Stimulated activated CD8-positive, alpha-beta memory T cell treated with anti-CD3 and anti-CD28 coated beads, Interleukin-4, amount 100 ng/mL, for 1 hour (primary cell): ENCODE data around the gene PTPN1.

Source experiments
- DNase-seq, 2 donors: peaks; one replicate each; pipeline ENCODE4 v3.0.0-alpha.2; 2020; ENCODE audit warnings: low read depth in 2 of 2, low spot score in 1 of 2

The PTPN1 gene

DNA sequence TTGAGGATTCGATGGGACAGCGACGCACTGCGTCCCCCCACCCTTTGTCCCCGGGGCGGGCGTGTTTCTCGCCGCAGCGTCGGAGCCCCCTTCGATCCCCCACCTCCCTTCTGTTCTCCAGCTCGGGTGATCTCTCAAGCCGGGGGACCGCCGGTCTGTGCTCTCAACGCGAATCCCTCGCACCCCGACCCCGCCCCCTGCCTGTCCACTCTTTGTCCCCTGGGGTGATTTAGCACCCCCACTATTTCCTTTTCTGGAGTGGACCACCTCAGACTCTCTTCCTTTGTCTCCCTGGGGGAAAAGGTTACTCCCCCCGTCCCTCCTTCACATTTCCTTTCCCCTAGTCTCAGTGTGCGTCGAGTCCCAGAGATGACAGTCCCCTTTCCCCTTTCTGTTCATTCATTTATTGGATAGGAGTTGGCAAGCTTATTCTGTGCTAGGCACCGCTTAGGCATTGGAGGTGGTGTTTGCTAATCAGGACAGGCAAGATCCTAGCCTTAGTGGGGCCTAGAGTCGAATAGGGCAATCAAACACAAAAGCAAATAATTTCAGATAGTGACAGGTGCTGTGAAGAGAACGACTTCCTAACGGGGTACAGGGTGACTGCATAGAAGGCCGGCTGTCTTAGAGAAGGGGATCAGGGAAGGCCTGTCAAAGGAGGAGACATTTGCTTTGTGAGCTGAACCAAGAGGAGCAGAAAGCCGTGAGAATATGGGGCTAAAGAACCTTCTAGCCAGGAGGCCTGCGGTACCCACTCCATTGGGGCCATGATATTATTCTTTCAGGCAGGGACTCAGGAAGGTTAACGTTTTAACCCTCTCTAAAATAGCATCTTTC lies 741 bp downstream of the PTPN1 start:
- no peak for DNase-seq

DNA sequence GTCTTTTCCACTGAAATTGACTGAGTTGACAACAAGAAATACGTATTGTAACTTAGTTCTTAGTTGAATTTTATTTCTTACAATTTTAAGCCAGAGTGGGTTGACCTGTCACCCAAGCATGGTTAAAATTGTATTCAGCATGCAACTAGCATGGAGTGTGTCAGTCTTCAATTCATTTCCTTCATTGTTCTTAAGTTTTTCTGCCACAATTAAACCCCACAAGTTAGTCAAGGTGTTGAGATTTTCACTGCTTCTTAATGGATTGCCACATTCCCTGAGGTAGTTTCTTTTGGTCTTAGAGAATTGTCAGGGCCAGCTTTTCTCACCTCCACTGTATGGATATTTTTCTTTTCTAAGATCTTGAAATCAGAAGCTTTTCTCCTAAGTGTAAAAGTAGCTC lies 2.1 kb downstream of the PTPN1 start:
- DNase-seq, result no peak

DNA sequence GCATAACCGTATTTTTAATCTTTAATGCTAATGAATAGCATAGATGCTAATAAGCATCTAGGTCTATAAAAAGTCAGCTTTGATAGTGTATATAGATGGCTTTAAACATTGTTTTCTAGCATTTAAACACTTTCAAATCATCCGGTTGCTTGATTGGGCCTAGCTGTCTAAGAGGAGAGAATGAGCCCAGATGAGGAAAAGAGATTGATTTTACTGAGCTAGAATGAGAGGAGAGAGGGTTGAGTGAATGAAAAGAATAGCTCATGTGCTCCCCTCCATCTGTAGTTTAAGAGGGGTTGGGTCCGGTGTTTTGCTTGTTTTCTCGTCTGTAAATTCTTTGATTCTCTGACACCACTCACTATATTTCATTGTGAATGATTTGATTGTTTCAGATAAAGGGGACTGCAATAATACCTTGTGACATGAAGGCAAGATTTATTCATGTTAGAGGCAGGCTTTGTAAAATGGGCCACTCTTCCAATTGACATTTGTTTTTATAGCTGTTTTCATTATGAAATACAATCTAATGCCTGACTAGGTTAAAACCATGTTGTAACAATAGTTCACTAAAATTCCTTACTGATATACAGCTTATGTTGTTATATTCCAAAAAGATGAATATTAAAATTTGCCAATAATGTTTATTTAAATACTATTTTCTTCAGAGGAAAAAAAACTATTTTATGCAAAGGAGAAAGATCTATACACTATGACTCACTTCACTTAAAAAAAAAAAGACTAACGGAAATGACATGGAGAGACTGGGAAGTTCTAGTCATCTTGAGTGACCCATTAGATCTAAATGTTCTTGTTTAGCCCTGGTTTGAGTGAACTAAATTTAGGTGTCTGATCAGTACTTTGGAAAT lies 3.2 kb downstream of the PTPN1 start:
- no peak for DNase-seq

DNA sequence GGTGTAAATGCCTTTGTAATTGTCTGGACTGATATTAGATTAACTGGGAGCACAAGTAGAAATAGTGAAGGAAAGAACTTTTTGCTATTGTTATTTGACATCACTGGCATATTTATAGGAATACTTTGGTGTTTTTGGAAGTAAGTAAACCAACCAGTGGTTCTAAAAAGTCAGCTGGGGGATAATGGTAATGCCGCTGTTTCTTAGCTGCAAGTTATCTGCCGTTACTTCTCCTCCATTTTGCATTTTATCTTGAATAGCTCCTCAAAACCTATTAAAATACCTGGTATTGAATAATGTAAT lies 3.8 kb downstream of the PTPN1 start:
- DNase-seq, result no peak

DNA sequence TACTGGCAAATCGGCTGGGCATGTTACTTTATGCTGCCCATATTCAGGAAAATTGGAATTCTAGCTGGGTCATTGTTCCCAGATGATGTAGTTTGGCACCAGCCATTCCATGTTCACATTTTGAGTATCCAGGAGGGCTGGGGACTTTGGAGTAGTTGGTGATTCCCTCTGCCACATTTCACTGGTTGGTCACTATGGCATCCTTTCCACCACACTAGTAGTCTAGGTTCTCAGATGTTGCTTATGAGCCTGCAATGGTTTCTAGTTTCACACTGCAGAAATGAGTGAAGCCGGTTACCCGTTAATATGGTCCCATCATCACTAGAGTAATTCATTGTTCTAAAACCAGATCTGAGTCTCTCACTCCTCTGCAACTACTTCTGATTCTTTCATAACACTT lies 4.6 kb downstream of the PTPN1 start:
- no peak for DNase-seq

DNA sequence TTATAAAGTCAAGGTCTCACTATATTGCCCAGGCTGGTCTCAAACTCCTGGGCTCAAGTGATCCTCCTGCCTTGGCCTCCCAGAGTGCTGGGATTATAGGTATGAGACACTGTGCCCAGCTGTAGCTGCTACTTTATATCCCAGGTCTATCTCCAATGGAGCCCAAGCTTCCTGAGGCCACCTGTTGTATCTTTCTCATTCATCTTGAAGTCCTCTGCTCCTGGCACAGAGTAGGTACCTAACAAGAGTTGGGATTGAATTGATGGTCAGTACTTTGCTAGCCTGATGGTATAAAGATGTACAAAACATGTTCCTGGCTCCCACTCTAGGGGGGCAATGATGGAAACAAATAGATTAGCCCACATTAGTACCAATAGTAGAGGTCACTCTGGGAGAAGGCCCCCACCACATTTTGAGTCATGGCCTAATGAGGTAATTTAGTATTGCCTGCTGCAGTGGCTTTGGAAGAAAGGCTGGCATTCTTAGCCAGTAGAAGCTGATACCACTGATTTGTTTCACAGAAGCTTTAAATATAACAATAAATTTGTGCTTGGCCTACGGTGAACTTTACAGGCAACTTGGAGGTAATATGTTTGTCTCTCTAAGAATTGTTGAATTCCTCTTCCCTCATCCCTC lies 5.4 kb downstream of the PTPN1 start:
- no peak for DNase-seq

DNA sequence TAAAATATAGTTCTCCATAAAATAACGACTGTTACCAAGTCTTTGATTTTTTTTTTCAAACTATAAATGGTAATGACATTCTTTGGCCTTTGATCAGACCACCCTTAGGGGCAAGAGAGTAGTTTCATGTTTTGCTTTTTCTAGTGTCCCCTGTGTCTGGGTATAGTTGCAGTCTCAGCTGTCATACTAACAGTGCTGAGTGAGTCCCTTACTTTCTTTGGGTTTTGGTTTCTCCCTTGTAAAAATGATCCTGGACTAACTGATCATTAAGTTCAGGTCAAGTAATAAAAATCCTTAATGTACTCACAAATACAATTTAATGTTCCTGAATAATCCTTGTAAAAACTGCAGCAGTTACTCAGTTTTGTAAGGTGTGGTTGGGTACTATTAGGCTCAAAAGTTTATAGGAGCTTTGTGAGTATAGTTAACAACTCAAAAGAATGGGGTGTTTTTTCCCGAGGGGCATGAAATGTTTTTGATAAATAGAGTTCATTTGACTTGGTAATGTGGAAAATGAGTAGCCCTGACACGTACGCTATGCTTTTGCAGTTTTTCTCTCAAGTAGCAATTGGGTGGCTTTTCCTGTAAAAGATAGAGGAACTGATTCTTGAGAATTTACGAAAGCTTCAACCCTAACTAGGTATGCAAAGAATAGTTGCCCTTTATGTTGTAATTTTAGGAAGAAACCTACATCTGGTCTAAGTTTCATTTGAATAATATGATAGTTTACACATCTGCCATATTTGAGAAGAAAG lies 6.2 kb downstream of the PTPN1 start:
- no peak for DNase-seq

DNA sequence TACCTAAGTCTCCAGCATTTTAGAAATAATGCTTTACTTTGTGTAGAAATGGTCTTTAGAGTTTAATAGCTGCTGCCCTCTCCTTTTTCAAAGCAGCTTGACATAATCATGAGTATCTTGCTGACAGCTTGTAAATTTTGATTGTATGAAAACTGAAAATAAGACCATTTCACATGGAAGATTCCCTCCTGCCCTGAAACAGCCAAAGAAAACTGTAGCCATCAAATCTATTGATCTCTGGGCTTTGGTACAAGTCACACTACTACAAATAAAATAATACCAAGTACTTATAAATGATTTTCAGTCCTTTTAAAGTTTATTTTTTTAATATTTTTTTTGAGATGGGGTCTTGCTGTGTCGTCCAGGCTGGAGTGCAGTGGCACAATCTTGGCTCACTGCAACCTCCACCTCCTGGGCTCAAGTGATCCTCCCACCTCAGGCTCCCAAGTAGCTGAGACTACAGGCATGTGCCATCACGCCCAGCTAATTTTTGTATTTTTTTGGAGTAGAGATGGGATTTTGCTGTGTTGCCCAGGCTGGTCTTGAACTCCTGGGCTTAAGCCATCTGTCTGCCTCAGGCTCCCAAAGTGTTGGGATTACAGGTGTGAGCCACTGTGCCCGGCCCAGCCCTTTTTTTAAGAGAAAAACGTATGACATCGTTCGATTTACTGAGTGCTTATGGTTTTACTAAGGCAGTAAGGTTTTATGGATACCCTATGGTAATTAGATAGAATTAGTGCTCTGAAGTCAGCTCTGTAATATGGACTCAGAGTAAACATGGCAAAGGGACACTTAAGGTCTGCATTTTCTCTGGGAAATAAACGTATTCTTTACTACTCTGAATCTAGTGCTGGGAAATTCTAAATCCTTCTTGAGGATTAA lies 7.0 kb downstream of the PTPN1 start:
- DNase-seq, result no peak

DNA sequence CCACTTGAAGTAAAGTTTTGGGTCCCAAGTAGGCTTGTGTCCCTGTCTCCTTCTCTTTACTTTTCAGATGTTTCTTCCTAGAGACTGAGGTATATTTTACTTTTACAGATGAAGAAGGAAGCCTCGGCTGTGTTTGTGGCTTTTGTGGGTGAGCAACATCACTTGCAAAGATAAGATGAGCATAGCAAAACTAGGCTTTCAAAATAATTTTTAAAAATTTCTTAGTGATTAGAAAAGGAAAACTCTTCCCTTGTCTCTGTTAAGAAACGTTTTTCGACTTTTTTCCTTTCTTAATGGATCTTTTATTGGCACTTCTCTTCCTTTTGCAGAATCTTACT lies 7.6 kb downstream of the PTPN1 start:
- DNase-seq, result no peak

DNA sequence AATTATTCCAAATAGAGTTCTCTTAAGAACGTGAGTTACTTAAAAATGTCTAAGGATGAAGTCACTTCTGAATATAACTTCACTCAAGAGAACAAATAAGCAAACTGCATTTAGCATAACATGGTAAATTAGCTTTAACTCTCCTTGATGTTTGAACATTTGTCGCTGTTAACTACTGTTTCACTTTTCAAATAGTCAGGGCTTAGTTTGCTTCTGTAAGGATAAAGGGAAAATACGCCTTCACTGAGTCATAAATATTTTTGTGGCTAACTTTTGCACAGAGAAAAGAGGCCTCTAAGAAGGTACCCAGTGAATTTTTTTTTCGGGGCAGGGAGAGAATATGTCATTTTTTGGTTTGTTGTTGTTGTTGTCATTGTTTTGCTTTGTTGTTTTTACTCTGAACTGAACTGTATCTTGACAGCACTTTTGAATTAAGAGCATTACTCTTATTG lies 8.1 kb downstream of the PTPN1 start:
- DNase-seq, result no peak

DNA sequence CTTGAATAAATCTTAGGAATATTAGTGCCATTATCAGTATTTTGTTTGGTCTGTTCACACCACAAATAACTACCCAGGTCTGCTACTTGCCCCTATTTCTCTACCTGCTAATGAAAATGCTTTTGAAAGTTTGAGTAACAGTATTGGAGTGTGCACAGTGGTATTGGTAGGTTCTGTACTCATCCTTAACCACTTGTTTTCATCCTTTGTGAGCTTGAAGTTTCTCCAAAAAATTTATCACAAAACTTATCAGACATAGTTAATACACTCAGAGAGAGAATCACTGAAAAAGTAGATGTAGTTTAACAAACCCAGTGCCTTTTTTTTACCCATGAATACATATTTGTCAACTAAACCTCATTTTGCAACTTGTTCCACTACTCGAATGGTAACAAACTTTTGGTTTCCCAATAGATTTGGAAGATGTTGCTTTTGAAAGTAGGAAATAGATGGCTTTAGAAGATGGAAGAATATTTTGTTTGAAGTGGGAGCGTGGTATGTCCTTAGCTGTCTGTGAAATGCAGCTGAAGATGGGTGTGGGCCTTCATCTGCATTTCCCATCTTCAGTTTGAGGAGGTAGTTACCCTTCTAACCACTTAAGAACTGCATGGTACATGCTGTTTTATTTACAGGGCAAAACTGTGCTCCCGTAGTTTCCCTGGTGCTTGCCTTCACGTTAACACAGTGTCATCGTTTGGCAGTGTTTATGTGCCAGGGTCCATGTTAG lies 9.0 kb downstream of the PTPN1 start:
- DNase-seq, result no peak

DNA sequence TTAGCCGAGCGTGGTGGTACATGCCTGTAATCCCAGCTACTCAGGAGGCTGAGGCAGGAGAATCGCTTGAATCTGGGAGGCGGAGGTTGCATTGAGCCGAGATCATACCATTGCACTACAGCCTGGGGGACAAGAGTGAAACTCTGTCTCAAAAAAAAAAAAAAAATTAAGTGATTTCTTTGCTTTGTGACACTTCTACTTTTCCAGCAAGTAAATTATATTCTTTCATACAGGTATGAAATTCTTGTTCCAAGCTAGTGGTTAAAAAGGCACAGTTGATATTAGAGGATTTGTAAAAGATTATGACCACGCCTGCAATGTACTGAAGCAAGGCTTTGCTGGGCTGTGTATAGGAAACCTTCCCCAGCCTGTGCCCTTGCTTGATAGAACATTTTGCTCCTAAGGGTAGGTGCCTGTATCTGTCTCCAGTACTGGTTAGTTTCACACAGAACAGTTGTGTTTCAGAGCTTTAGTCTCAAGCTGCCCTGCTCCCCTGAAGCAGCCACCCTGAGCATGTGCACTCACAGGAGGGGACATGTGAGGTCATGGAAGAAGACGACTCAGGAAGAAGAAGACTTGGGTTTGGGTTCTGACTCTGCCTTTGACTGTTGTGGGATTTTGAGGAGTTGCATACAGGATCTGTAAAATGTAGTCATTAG lies 10.2 kb downstream of the PTPN1 start:
- DNase-seq, result no peak

DNA sequence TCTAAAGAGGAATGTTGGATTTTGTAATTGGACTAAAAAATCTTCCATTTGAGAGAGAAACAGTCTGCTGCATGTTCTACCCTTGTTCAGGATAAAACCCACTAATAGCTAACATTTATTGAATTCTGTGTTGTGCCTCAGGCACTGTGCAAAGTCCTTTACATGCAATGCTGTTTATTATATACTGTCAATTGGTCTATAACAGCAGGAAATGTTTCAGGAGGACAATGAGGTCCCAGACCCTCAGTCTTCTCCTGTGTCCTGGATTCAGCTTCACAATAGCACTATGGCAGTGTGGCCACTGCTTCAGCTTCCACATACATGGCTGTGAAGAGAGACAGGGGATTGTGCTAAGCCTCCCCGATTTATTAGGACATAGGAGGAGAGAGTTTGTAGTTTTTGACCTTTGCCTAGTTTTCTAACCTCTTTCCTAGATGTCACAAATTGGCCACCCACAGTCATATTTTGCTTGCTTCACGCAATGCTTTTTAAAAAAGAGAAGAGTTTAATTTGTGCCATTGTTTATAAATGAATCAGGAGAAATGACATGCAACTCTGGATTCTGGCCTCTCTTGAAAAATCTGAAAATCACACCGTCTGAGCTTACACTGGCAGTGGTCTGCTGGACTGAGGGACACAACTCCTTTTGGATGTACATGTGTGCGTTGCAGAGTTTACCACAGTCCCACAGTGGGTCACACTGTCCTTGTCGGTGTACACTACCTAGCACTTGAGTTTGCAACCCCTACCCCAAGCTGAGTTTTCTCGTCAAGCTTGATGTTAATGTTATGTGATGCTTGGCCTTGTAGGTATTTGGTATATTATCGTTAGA lies 11.3 kb downstream of the PTPN1 start:
- no peak for DNase-seq

DNA sequence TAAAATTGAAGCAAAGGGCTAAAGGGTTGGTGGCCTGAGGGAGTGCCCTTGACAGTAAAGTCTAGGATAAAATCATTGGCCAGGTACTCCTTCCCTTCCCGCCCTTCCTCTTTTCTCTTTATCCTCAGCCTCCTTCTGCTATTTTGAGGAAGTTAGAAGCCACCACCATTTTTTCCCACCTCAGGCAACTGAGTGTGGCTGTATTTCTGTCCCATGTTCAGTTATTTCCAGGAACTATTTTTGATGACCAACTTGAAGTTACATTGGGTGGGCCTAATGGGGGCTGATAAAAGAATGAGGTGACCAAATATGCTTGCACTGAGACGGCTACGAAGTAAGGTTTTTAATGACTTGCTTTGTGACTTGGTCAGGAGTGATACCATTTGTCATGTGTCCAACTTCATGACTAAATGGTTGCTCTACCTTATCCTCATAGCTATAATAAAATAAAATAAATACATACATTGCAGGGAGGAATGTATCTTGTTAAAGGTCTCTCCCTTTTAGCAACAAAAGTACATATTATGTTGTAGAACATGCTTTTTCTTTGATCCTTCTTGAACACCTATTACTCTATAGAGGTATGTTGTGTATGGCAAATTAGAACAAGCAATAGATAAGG lies 12.0 kb downstream of the PTPN1 start:
- no peak for DNase-seq

DNA sequence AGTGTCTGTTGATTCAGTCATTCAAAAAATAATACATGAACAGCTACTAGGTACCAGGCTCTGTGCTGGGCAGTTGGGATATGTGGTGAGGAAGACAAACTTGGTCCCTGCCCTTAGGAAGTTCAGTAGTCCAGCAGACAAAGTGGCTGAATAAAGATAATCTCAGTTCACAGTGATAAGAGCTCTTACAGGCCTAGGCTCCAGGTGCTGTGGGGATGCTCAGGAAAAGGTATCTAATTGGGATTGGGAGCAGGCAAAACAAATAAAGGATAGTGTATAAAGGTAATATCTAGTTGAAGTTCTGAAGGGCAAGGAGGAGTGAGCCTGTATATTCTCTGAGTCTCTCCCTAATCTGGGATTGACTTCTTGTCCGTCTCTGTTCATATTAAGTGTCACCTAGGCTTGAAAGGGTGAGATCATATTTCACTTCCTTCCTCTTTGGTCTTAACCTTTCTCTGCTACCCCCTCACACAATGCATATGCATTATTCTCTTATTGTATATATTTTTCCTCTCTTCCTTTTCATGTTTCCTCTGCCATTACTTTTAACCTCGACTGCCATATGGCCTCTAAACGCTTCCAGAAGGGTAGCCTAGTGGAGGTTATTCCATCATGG lies 13.5 kb downstream of the PTPN1 start:
- no peak for DNase-seq

DNA sequence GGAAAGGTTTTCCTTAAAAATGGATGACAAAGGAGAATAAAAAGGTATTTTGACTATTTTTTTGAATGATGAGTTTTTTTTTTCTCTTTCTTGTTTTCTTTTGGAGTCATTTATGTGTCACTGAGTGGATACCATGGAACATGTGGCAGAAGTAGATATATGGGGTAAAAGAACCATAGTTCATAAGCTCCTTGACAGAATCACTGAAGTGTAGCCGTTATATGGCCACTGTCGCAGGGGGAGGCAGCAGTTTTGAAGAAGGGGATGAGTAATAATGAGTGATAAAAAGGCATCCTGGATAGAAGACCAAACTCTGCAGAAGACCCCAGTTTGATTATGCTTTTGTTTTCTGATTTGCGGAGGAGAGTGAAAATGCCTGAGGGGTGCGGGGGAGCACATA lies 15.5 kb downstream of the PTPN1 start:
- DNase-seq, result no peak

DNA sequence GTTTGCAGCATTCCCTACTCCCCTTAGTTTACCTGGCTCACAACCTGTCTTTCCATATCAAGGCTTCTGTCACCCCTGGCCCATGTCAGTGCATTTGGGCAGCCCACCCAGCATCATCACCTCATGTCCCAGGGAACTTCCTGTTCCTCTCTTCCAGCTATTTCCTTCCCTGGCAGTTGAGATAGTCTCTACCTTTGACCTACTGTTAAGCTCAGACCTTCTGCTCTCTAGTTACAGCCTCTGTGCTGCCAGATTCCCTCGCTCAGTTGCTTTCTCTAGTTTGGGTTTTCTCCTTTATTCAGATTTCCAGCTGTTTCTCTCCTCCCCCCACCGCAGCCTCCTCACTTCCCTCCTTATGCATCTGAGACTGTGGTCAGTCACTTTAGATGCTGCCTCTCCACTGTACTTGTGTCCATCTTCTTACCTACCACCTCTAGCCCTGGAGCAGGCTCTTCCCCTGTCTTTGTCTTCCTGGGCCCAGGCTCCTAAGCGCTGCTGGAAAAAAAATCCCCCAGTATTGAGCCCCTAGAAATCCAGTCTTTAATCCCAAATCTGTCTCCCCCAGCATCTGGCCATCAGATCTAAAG lies 16.3 kb downstream of the PTPN1 start:
- DNase-seq, result no peak
